Measurements from ENCODE around the gene SERPINC1. TPM values are rescaled to one million over a fixed set of nuclear protein-coding genes. Genes with fewer than 3 reads are reported as not detected.

SERPINC1 gene
- total and polyA plus RNA-seq, 2 of the 13 experiments (the other 11 are each of a cell fraction or from before 2014, with no cell fraction given) = 142 to 205 TPM

- TF ChIP-seq ZBTB2 (CRISPR knock-in tag; IDR thresholded peaks at IDR 0.05; ENCODE audit: low read depth) = peak; percentile 33; the same call in 1 of the 2 replicates
- TF ChIP-seq ZFX (CRISPR knock-in tag; IDR thresholded peaks at IDR 0.05; ENCODE audit: low read depth) = peak; percentile 66; the same call in 1 of the 2 replicates
- TF ChIP-seq ATF7-NPFF (CRISPR knock-in tag; IDR thresholded peaks at IDR 0.05; ENCODE audit: low read depth) = peak; percentile 51; the same call in 1 of the 2 replicates
- TF ChIP-seq SRY (CRISPR knock-in tag; IDR thresholded peaks at IDR 0.05) = 0 out of 2 replicates have a peak, but pooled peaks have one; percentile 4
- TF ChIP-seq EED (CRISPR knock-in tag; IDR thresholded peaks at IDR 0.05) = 0 out of 2 replicates have a peak, but pooled peaks have one; percentile 45
- TF ChIP-seq CEBPB (IDR thresholded peaks at IDR 0.05; ENCODE audit: borderline replicate concordance, low read depth, low read length) = no peak
- peak; percentile 23 for TF ChIP-seq TEAD3 (CRISPR knock-in tag; optimal IDR thresholded peaks at IDR 0.05; ENCODE audit: borderline replicate concordance)
- no peak; the same call in 1 of the 2 replicates for TF ChIP-seq ZNF614 (CRISPR knock-in tag; IDR thresholded peaks at IDR 0.05; ENCODE audit: borderline replicate concordance)
- TF ChIP-seq HOXA3 (CRISPR knock-in tag; IDR thresholded peaks at IDR 0.05) = peak; percentile 52
- peak; percentile 74; the same call in 1 of the 2 replicates for TF ChIP-seq ZGPAT (CRISPR knock-in tag; IDR thresholded peaks at IDR 0.05)
- TF ChIP-seq THAP8 (CRISPR knock-in tag; IDR thresholded peaks at IDR 0.05; ENCODE audit: borderline replicate concordance) = 0 out of 2 replicates have a peak, but pooled peaks have one; percentile 54
- TF ChIP-seq KLF6 (CRISPR knock-in tag; IDR thresholded peaks at IDR 0.05) = 0 out of 2 replicates have a peak, but pooled peaks have one; percentile 46
- no peak for TF ChIP-seq PAF1 (CRISPR knock-in tag; IDR thresholded peaks at IDR 0.05)
- TF ChIP-seq GABPB1 (CRISPR knock-in tag; IDR thresholded peaks at IDR 0.05) = peak; percentile 96
- TF ChIP-seq AHR (CRISPR knock-in tag; IDR thresholded peaks at IDR 0.05) = 0 out of 2 replicates have a peak, but pooled peaks have one; percentile 32
- no peak for TF ChIP-seq ZNF549 (CRISPR knock-in tag; IDR thresholded peaks at IDR 0.05)
- TF ChIP-seq ZNF792 (CRISPR knock-in tag; IDR thresholded peaks at IDR 0.05) = peak; percentile 59
- peak; percentile 37 for TF ChIP-seq GATAD1 (CRISPR knock-in tag; IDR thresholded peaks at IDR 0.05)
- peak; percentile 68; the same call in 1 of the 2 replicates for TF ChIP-seq ZNF317 (CRISPR knock-in tag; IDR thresholded peaks at IDR 0.05)
- no peak for TF ChIP-seq ZNF17 (CRISPR knock-in tag; IDR thresholded peaks at IDR 0.05)
- no peak for TF ChIP-seq PTBP1 (IDR thresholded peaks at IDR 0.05; ENCODE audit: low read depth, low read length, poor library complexity, severe bottlenecking)
- TF ChIP-seq ZBTB10 (CRISPR knock-in tag; IDR thresholded peaks at IDR 0.05; ENCODE audit: borderline replicate concordance) = 0 out of 2 replicates have a peak, but pooled peaks have one; percentile 48
- TF ChIP-seq ZSCAN29 (CRISPR knock-in tag; conservative IDR thresholded peaks at IDR 0.05) = no peak
- TF ChIP-seq FOXA3 (CRISPR knock-in tag; IDR thresholded peaks at IDR 0.05) = peak; percentile 16; the same call in 1 of the 2 replicates
- peak; percentile 61; the same call in 1 of the 2 replicates for TF ChIP-seq ZNF768 (CRISPR knock-in tag; IDR thresholded peaks at IDR 0.05)
Measured at GRCh38 chr1:173868266-173869020, 48.7 kb downstream of the SERPINC1 start, which contains the start of gene ZBTB37 (continued).

Data from HepG2 (cell line).